Measurements from ENCODE around the gene SERPINE2. TPM values are rescaled to one million over a fixed set of nuclear protein-coding genes. Genes with fewer than 3 reads are reported as not detected.
"Not testable (repeated sequence)": the region's sequence is repeated elsewhere in the genome, so short reads cannot be mapped to it uniquely, and the experiment has no call there.

SERPINE2 gene
- total and polyA plus RNA-seq, 3 experiments from 2014 or later: 2.2 to 6.4 (median 5.0) TPM

DNA sequence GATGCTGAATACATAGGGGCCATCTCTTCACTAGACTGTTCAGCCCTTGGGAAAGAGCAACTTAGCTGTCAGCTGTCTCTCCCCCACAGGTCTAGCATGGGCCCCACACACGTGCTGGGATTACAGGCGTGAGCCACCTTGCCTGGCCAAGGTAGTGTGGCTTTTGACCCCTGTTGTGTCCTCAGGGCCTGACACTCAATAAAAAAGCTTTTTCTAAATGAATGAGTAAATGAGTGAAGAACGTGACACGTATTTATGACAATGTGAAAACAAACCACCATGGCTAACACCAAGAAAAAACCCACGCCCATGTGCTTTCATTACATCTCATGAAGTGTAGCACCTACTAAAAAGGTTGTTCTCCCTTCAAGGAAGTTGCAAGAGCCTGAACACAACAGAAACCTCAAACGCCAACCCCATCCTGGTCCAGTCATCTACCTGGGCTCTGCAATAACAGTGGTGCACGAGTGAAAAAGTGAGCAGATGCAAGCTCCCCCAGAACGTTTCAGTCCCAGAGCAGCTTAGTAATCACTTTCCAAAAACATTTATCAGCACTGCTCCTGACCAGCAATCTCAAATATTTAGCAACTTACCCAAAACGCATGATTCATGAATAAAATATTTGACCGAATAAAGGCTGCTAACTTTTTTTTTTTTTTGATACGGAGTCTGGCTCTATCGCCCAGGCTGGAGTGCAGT, 97.4 kb downstream of the SERPINE2 start:
- peak overlapping the region; percentile 62 to 95 (median 89) for H3K27ac Mint-ChIP-seq
- H3K27me3 Mint-ChIP-seq: no peaks in the 10 kb centered on the region
- ChIA-PET CTCF (interaction anchor here (0.8 to 1.3 kb wide), 3 partner anchors 29 to 76 kb away, joined by 3 to 4 read pairs (median 4); no protein-coding TSS in a partner anchor), POLR2A (interaction anchor here (0.6 to 1.3 kb wide), 4 partner anchors 12 to 1247 kb away, joined by 3 to 6 read pairs (median 4); partner anchors contain the start of gene MRPL44)
- peak in 4 of 5 donors; percentile 23 to 75 (median 48) for DNase-seq
- peaks cover 0 to 17% (median 5%) of the 10 kb centered on the region in 3 donors for H3K36me3 Mint-ChIP-seq
- H3K4me3 Mint-ChIP-seq: peak overlapping the region; percentile 74 to 88 (median 82)
- peaks cover 49% of the 10 kb centered on the region for H3K4me1 ChIP-seq (ENCODE audit: insufficient read depth, low read length)
- no peaks in the 10 kb centered on the region for H3K36me3 ChIP-seq (ENCODE audit: insufficient read depth, low read length)
- no peaks in the 10 kb centered on the region for H3K9me3 ChIP-seq (ENCODE audit: low read length)
- H3K4me1 Mint-ChIP-seq: peaks cover 50 to 79% (median 72%) of the 10 kb centered on the region in 3 donors
- H3K9me3 Mint-ChIP-seq: no peaks in the 10 kb centered on the region
- H3K27ac ChIP-seq (ENCODE audit: low read depth, low read length): peak overlapping the region; percentile 25
- no peak overlapping the region for H3K4me3 ChIP-seq (ENCODE audit: low read length)
- no peaks in the 10 kb centered on the region for H3K27me3 ChIP-seq (ENCODE audit: insufficient read depth, low read length, poor library complexity, severe bottlenecking)

DNA sequence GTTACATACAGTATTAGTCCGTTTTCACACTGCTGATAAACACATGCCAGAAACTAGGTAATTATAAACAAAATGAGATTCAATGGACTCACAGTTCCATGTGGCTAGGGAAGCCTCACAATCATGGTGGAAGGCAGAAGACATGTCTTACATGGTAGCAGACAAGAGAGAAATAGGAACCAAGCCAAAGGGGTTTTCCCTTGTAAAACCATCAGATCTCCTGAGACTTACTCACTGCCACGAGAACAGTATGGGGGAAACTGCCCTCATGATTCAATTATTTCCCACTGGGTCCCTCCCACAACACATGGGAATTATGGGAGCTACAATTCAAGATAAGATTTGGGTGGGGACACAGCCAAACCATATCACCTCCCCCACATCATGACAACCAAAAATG, 99.6 kb downstream of the SERPINE2 start:
- H3K36me3 ChIP-seq (ENCODE audit: insufficient read depth, low read length); H3K27ac ChIP-seq (ENCODE audit: low read depth, low read length); H3K27me3 ChIP-seq (ENCODE audit: insufficient read depth, low read length, poor library complexity, severe bottlenecking); H3K9me3 Mint-ChIP-seq; H3K9me3 ChIP-seq (ENCODE audit: low read length); CTCF ChIA-PET; H3K4me3 ChIP-seq (ENCODE audit: low read length); H3K27me3 Mint-ChIP-seq; POLR2A ChIA-PET; DNase-seq: not testable (repeated sequence)
- H3K27ac Mint-ChIP-seq: peak overlapping the region in 5 of 8 donors; percentile 6 to 60 (median 24)
- H3K4me1 Mint-ChIP-seq: peaks cover 52 to 85% (median 76%) of the 10 kb centered on the region in 3 donors
- H3K4me3 Mint-ChIP-seq: peak overlapping the region in 1 of 7 donors; percentile 72
- peaks cover 42% of the 10 kb centered on the region for H3K4me1 ChIP-seq (ENCODE audit: insufficient read depth, low read length)
- H3K36me3 Mint-ChIP-seq: peaks cover 0 to 12% (median 5%) of the 10 kb centered on the region in 3 donors

DNA sequence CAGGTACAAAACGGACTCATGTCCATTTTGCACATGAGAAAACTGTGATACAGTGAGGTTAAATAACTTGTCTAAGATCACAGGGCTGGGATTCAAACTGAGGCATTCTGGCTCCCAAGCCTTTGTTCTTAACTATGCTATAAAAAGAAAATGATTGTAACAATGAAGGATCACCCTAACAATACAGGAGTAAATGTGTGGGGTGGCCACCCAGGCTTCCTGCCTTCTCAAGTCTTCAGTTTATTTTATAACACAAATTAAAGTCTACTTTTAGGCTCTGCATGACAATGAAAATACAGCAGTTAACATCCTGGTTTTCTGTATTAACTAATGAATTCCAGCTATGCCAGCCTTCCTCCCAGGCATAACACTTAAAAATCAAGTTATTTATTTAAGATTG, 101.6 kb downstream of the SERPINE2 start:
- no peaks in the 10 kb centered on the region for H3K9me3 ChIP-seq (ENCODE audit: low read length)
- DNase-seq: no peak
- Mint-ChIP-seq H3K27ac (no peak overlapping the region), H3K36me3 (peaks cover 0 to 5% (median 2%) of the 10 kb centered on the region in 3 donors), H3K9me3 (no peaks in the 10 kb centered on the region), H3K27me3 (no peaks in the 10 kb centered on the region), H3K4me3 (peak overlapping the region in 1 of 7 donors; percentile 17), H3K4me1 (peaks cover 51 to 86% (median 69%) of the 10 kb centered on the region in 3 donors)
- no peaks in the 10 kb centered on the region for H3K27me3 ChIP-seq (ENCODE audit: insufficient read depth, low read length, poor library complexity, severe bottlenecking)
- ChIA-PET CTCF (no interaction called here), POLR2A (no interaction called here)
- no peak overlapping the region for H3K27ac ChIP-seq (ENCODE audit: low read depth, low read length)
- peaks cover 30% of the 10 kb centered on the region for H3K4me1 ChIP-seq (ENCODE audit: insufficient read depth, low read length)
- H3K36me3 ChIP-seq (ENCODE audit: insufficient read depth, low read length): no peaks in the 10 kb centered on the region
- H3K4me3 ChIP-seq (ENCODE audit: low read length): no peak overlapping the region

DNA sequence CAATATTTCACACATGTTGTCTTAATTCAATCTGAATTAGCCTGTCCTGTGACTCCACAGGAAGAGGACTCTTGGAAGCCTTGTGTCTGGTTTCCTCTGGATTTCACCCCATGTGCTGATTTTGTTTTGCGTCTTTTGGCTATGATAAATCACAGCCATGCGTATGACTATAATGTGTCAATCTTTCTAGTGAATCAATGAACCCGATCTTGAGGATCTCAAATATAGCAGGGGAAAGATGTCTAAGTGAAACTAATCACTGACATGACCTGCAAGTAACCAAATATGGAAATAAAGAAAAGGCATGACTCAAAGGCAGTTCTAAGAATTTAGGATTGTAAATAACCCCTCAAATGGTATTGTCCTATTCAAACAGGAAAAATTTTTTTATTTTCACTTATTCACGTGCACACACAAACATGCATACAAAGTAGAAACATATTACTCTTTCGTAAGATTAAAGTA, 102.2 kb downstream of the SERPINE2 start:
- H3K36me3 ChIP-seq (ENCODE audit: insufficient read depth, low read length): no peaks in the 10 kb centered on the region
- peaks cover 27% of the 10 kb centered on the region for H3K4me1 ChIP-seq (ENCODE audit: insufficient read depth, low read length)
- CTCF ChIA-PET: interaction anchor here (1.8 kb wide), 1 partner anchor 34 kb away, joined by 4 read pairs; no protein-coding TSS in a partner anchor
- H3K9me3 ChIP-seq (ENCODE audit: low read length): no peaks in the 10 kb centered on the region
- H3K27ac ChIP-seq (ENCODE audit: low read depth, low read length): no peak overlapping the region
- H3K9me3 Mint-ChIP-seq: no peaks in the 10 kb centered on the region
- peaks cover 0 to 5% (median 1%) of the 10 kb centered on the region in 3 donors for H3K36me3 Mint-ChIP-seq
- H3K27me3 Mint-ChIP-seq: no peaks in the 10 kb centered on the region
- H3K4me1 Mint-ChIP-seq: peaks cover 50 to 88% (median 70%) of the 10 kb centered on the region in 3 donors
- POLR2A ChIA-PET: no interaction called here
- no peaks in the 10 kb centered on the region for H3K27me3 ChIP-seq (ENCODE audit: insufficient read depth, low read length, poor library complexity, severe bottlenecking)
- H3K4me3 ChIP-seq (ENCODE audit: low read length): no peak overlapping the region
- no peak for DNase-seq
- H3K4me3 Mint-ChIP-seq: peak overlapping the region in 1 of 7 donors; percentile 32
- H3K27ac Mint-ChIP-seq: no peak overlapping the region

DNA sequence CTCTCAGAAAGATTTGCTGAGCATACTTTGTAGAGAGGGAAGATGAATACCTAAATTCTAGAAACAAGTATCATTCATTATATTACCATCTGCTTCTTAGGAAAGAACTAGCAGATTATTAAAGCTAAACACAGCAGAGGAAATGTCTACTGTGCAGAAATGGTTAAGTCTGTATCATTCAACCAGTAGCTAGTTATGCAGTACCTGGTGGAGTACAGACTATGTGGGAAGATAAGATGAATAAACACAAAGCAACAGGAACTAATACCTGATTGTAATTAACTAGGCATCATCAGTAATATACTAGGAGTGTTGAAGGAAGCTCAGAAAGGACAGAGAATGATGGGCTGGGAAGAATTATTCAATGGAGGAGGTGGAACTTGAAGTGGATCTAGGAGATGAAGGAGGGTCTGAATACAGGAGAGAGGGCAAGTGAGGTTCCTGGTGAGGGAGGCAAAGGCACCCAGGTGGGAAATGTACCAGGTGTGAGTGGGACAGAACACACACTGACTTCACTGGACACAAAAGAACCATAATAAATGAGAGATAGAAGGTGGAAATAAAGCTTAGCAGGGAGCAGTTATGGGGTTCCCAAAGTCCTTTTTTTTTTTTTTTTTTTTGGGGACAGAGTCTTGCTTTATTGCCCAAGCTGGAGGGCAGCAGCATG, 103.5 kb downstream of the SERPINE2 start:
- no peak overlapping the region for H3K27ac ChIP-seq (ENCODE audit: low read depth, low read length)
- DNase-seq: no peak
- H3K36me3 Mint-ChIP-seq: peaks cover 0 to 5% (median 0%) of the 10 kb centered on the region in 3 donors
- no peaks in the 10 kb centered on the region for H3K27me3 ChIP-seq (ENCODE audit: insufficient read depth, low read length, poor library complexity, severe bottlenecking)
- peaks cover 49 to 87% (median 70%) of the 10 kb centered on the region in 3 donors for H3K4me1 Mint-ChIP-seq
- peaks cover 22% of the 10 kb centered on the region for H3K4me1 ChIP-seq (ENCODE audit: insufficient read depth, low read length)
- peak overlapping the region in 3 of 7 donors; percentile 0 to 5 (median 4) for H3K4me3 Mint-ChIP-seq
- H3K27ac Mint-ChIP-seq: peak overlapping the region in 3 of 8 donors; percentile 5 to 30 (median 9)
- no peaks in the 10 kb centered on the region for H3K27me3 Mint-ChIP-seq
- H3K9me3 Mint-ChIP-seq: no peaks in the 10 kb centered on the region
- H3K9me3 ChIP-seq (ENCODE audit: low read length): no peaks in the 10 kb centered on the region
- CTCF ChIA-PET: interaction anchor here (1.8 kb wide), 1 partner anchor 35 kb away, joined by 4 read pairs; no protein-coding TSS in a partner anchor
- POLR2A ChIA-PET: no interaction called here
- H3K36me3 ChIP-seq (ENCODE audit: insufficient read depth, low read length): no peaks in the 10 kb centered on the region
- H3K4me3 ChIP-seq (ENCODE audit: low read length): no peak overlapping the region

DNA sequence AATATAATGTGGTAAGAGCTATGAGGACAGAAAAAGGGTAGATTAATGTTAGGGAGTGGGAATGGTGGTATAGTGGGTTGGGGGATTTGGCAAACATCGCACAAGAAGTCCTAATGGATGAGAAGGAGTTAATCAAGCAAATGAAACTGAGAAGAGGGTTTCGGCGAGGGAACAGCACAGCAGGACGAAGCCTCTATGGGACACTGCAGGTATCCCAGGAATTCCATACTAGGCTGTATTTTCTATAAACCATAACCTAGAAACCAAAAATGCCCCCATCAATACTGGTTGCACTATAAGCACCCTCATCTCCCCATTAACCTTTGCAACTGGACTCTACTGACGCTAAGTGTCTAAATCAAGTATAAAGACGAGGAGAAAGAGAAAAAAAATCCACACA, 104.2 kb downstream of the SERPINE2 start:
- Mint-ChIP-seq H3K4me1 (peaks cover 56 to 89% (median 77%) of the 10 kb centered on the region in 3 donors), H3K4me3 (no peak overlapping the region), H3K9me3 (no peaks in the 10 kb centered on the region), H3K27me3 (no peaks in the 10 kb centered on the region), H3K27ac (peak overlapping the region in 2 of 8 donors; percentile 23 to 66), H3K36me3 (peaks cover 0 to 5% (median 0%) of the 10 kb centered on the region in 3 donors)
- Histone ChIP-seq H3K27me3 (ENCODE audit: insufficient read depth, low read length, poor library complexity, severe bottlenecking) (no peaks in the 10 kb centered on the region), H3K27ac (ENCODE audit: low read depth, low read length) (no peak overlapping the region), H3K4me1 (ENCODE audit: insufficient read depth, low read length) (peaks cover 29% of the 10 kb centered on the region), H3K9me3 (ENCODE audit: low read length) (no peaks in the 10 kb centered on the region), H3K4me3 (ENCODE audit: low read length) (no peak overlapping the region), H3K36me3 (ENCODE audit: insufficient read depth, low read length) (no peaks in the 10 kb centered on the region)
- ChIA-PET POLR2A (no interaction called here), CTCF (interaction anchor here (1.8 kb wide), 1 partner anchor 36 kb away, joined by 4 read pairs; no protein-coding TSS in a partner anchor)
- no peak for DNase-seq

DNA sequence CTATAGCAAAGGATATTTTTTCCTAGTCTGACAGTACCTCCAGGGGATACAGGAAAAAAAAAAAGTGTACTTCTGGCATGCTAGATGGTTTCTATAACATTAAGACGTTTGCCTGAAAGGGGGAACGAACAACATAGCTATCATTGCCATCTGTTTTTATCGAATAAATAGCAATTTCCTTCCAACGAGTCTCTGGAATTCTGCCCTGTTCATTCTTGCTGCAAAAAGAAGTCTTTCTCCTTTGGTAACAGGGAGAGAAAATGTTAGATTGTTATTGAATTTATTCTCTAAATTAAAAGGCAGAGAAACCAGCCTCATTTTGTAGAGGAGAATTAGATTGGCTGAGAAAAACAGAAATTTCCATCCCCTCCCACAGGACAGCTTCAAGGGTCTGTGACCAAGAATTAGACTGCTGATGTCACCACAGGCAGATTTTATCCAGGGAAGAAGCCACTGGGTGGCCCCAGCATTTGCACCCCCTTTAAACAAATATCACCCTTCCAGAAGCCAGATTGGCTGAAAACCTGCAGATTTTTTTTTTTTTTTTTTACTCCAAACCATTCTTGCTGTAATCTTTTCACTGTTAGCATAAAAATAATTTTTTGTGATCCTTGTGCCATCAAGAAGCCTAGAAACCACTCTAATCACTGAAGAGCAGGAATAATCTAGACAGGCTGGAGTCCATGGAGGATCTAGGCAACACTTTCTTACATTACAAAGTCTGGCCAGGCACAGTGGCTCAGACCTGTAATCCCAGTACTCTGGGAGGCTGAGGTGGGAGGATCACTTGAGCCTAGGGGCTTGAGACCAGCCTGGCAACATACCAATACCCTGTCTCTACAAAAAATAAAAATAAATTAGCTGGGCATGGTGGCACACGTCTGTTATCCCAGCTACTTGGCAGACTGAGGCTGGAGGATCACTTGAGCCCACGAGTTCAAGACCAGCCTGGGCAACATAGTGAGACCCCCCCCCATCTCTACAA, 106.0 kb downstream of the SERPINE2 start:
- no peak for DNase-seq
- H3K9me3 Mint-ChIP-seq: no peaks in the 10 kb centered on the region
- no peaks in the 10 kb centered on the region for H3K27me3 Mint-ChIP-seq
- no peak overlapping the region for H3K27ac ChIP-seq (ENCODE audit: low read depth, low read length)
- POLR2A ChIA-PET: no interaction called here
- peaks cover 59 to 87% (median 79%) of the 10 kb centered on the region in 3 donors for H3K4me1 Mint-ChIP-seq
- peak overlapping the region in 4 of 8 donors; percentile 22 to 66 (median 35) for H3K27ac Mint-ChIP-seq
- no peak overlapping the region for H3K4me3 ChIP-seq (ENCODE audit: low read length)
- peaks cover 35% of the 10 kb centered on the region for H3K4me1 ChIP-seq (ENCODE audit: insufficient read depth, low read length)
- H3K27me3 ChIP-seq (ENCODE audit: insufficient read depth, low read length, poor library complexity, severe bottlenecking): no peaks in the 10 kb centered on the region
- CTCF ChIA-PET: interaction anchor here (1.4 kb wide), 1 partner anchor 21 kb away, joined by 3 read pairs; no protein-coding TSS in a partner anchor
- no peaks in the 10 kb centered on the region for H3K9me3 ChIP-seq (ENCODE audit: low read length)
- no peaks in the 10 kb centered on the region for H3K36me3 Mint-ChIP-seq
- no peaks in the 10 kb centered on the region for H3K36me3 ChIP-seq (ENCODE audit: insufficient read depth, low read length)
- no peak overlapping the region for H3K4me3 Mint-ChIP-seq

Measured in CD8-positive, alpha-beta memory T cell (primary cell).